RPMI8226 (cell line): ENCODE results near the gene MAGEB17.
A peak's percentile ranks its signal among the peaks of the same experiment; 100 is the strongest.
"Not testable (repeated sequence)": the region's sequence is repeated elsewhere in the genome, so short reads cannot be mapped to it uniquely, and the experiment has no call there.

Experiments used
- DNase-seq: peaks from one replicate; pipeline ENCODE4 v3.0.0-alpha.2; 2015

The MAGEB17 gene

DNA sequence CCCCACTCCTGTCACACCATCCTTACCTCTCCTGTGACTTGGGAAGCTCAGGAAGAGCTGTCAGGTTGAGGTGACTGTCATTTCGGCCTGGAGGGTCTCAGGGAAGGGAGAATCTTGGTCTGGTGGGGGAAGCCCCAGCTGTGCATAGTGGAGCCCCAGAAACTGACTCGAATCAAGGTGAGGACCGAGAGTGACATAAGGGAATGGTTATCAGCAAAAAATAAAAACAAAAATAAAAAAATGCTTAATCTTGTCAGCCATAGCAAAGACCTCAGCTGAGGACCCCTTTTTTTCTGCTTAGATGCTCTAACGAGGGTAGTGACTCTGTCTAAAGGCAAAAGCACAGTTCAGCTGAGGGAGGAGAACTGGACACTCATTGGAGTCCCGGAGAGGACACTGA lies at the start of gene MAGEB17:
Gene MAGEB17 (plus strand): TSS at position 301 of the 400 bp plus-strand sequence. CDS start 2,902 bp downstream, outside the sequence.
- DNase-seq: no peak

DNA sequence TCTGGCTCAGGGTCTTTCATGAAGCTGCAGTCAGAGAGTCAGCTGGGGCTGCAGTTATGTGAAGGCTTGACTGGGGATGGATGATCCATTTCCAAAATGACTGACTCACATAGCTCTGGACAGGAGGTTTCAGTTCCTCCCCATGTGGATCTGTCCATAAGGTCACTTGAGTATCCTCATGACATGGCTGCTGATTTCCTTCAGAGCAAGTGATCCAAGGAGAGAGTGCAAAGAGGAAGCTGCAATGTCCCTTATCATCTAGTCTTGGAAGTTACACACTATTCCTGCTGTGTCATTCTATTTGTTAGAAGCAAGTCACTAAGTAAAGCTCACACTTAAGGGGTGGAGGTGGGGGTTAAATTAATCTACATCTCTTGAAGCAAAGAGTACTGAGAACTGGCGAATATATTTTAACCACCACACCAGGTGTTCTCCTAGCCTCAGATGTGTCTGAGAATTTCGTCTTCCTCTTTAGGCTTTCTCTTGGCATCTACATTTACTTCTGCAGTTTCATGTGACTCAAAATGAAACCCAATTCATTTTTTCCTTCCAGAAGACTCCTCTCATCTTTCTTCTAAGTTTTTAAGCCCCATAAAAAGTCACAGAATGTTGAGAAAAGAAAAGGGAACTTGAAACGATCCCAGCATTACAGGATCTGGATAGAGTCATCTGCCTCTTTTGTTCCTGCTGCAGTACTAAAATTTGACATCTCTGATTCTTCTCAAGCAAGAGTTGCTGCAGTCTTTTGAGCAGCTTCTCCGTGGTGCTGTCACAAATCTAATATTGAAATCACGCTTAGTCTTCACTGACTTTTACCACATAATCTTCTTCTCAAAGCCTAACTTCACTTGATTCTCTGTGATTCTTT lies 47.7 kb upstream of the MAGEB17 start:
- peak; percentile 17 for DNase-seq

DNA sequence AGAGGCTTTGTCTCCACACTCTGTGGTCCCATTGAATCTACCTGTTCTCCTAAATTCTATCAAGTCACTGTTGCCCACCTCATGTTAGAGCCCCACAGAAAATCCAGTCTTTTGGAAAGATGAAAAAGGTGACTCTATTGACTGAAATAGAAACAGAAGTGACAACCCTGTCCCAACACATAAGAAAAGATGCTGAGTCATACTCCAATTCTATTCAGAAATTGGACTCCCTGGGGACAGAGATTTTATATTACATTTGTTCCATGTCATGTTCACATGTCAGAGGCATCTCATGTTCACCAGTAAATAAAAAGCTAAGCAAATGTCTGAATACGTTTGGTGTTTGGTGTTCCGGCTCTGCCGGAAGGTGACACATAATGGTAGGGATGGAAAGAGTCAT lies 46.9 kb upstream of the MAGEB17 start:
- no peak for DNase-seq

DNA sequence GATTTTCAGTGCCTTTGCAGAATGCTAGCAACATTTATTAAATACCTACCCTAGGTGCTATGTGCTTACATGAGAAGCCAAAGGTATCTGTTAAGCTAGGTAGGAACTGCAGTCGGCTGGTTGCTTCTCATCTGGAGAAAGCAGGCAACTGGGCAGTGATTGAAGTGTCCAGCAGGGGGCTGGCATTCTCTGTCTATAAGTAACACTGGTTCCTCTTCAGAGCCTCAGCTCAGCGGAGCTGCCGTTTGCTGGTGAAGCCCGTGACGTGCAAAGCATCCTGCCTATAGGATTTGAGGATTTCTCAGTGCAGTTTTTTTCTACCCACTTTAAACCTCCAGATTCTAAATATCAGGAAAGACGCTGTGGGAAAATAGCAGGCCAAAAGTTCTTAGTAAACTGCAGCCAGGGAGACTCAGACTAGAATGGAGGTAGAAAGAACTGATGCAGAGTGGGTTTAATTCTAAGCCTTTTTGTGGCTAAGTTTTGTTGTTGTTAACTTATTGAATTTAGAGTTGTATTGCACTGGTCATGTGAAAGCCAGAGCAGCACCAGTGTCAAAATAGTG lies 44.0 kb upstream of the MAGEB17 start, which contains the start of gene GRPR:
Gene GRPR (plus strand): TSS at position 344 of the 565 bp plus-strand sequence. CDS start 389 bp downstream, outside the sequence.
- peak; percentile 67 for DNase-seq

DNA sequence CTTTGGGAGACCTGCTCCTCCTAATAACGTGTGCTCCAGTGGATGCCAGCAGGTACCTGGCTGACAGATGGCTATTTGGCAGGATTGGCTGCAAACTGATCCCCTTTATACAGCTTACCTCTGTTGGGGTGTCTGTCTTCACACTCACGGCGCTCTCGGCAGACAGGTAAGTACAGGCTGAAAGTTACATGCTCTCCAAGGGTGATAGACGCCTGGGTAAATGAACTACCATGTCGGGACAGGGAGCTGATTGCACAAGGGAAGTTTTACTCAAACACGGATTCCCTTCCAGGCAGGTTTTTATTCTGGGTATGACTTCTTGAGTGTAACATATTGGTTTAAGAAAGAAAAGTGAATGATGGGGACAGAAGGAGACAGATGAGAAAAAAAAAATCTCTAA lies 43.1 kb upstream of the MAGEB17 start:
- no peak for DNase-seq

- no peak for DNase-seq
These were observed 41.6 kb upstream of the MAGEB17 start for GRCh38 chrX:16125520-16126149.

DNA sequence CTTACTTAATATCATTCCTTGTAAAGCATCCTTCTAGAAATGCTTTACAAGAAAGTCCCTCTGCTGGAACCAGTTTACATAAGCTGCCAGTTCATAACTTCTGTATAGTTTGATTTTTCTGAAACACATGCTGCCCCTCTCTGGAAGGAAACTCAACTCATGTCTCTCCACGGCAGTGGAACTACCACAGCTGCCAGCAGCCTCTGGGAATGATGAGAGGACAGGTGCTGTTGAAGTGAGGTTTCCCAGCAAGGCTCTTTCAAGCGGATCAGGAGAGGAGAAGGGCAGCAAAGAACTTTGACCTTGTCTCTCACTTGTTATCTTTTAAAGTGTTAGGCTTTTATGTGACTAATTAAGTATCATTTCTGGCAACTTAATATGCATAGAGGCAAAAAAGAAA lies 36.6 kb upstream of the MAGEB17 start:
- no peak for DNase-seq

GRCh38 chrX:16134936-16135335 lies 32.3 kb upstream of the MAGEB17 start:
- no peak for DNase-seq

DNA sequence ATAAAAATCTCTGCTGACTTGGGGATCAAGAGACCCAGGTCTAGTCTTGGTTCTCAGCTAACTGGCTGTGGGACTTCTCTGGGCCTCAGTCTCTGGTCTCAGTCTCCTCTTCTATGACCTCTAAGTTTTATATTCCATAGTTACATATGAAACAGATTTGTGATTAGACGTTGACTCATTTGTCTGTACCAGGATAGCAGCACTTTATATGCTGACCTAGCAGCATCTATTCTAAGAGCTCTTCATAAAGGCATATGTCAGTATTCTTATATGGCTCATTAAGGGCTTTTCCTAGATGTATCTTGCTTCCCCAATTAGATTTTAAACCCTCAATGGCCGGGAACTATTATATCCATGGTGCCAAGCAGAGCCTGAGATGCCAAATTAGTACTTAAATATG lies 31.2 kb upstream of the MAGEB17 start:
- no peak for DNase-seq

- DNase-seq: no peak
These were observed 29.7 kb upstream of the MAGEB17 start for GRCh38 chrX:16137416-16138107.

GRCh38 chrX:16138108-16138427 lies 29.2 kb upstream of the MAGEB17 start:
- DNase-seq: peak; percentile 8

- no peak for DNase-seq
These were observed 26.8 kb upstream of the MAGEB17 start for GRCh38 chrX:16140448-16140847.

DNA sequence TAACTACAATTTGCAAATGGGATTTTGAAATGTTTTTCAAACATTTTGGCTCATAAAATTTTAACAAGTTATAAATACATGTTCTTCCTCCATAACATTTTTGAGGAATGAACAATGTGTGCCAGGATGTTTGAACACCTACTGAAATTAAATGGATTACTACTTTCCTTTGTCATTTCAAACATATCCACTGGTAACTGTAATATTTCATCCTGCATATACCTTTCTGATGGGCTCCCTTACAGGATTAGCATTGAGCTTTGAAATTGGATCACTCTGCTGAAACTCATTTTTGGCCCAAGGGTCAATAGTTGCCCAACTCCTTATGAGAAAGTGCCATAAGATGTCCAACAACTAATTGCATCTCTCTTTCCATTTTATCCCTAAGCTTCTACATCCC lies 26.3 kb upstream of the MAGEB17 start:
- no peak for DNase-seq

DNA sequence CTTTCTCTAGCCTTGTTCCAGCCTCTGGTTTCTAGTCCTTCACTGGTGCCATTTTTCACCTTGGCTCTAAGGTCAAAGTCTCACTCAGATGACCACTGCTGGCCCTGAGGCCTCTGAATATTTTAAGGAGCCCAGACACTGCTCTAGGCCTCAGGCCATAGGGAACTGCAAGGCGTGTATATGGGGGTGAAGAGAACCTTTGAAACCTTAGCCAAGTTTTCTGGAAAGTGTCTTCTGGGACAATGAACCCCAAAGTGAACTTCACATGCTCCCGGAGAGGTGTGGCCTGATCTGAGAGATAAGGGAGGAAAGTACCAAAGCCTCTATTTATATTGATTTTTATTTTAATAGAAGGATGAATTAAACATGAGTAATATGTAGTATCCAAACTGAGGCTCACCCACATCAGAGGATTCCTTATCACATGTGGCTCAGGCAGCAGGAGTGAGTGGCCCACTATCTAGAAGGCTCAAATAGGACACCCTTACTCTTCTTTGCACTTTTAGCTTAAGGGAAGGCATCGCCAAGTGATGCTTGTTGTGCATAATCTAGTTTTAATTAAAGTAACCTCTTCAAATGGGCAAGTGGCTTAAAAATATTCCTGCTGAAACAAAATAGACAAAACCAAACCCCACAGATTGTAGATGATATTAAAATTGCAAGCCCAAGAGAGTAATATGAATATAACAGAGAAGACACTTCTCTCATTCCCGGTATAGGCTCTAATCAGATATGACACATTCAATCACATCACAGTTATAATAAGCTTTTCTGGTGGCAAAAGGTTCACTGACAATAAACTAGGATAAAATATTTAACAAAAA lies 25.6 kb upstream of the MAGEB17 start:
- DNase-seq: no peak

DNA sequence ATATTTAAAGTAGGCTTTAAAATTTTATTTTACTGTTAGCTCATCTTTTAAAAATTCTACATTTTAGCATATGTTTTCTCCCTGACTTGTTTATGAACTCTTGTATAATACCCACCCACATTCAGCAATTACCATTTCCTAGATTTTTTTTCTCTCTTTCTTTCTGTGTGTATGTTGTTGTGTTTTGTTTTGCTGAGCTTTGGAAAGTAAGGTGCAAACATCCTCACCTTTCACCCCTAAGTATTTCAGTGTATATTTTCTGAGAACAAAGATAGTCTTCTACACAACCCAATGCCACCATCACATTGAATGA lies 25.1 kb upstream of the MAGEB17 start:
- no peak for DNase-seq

GRCh38 chrX:16143968-16144367 lies 23.3 kb upstream of the MAGEB17 start:
- DNase-seq: no peak

- no peak for DNase-seq
These were observed 22.9 kb upstream of the MAGEB17 start for GRCh38 chrX:16144420-16144819.

- not testable (repeated sequence) for DNase-seq
These were observed 22.2 kb upstream of the MAGEB17 start for GRCh38 chrX:16145093-16145492.

GRCh38 chrX:16145656-16146055 lies 21.6 kb upstream of the MAGEB17 start:
- DNase-seq: no peak

DNA sequence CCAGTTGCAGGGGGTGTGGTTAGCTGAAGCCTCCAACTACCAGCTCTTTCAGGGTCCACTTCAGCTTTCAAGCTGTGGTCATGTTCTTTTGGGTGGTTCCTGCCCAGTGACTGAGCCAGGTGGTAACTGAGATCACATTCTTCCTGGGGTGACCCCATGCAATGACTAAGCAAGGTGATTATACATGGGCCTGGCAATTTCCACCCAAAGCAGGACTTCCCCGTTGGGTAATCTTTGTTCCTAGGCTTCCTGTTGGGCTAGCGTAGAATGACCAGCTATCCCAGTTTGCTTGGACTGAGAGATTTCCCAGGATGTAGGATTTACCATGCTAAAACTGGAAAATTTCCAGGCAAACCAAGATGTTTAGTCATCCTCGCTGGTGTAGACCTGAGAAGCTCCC lies 18.4 kb upstream of the MAGEB17 start:
- DNase-seq: no peak

- no peak for DNase-seq
These were observed 11.6 kb upstream of the MAGEB17 start for GRCh38 chrX:16155581-16156096.

GRCh38 chrX:16156692-16157331 lies 10.5 kb upstream of the MAGEB17 start:
- DNase-seq: no peak
